ENCODE results near the gene TANGO2. TPM values are rescaled to one million over a fixed set of nuclear protein-coding genes. Genes with fewer than 3 reads are reported as not detected.

The TANGO2 gene
- total and polyA plus RNA-seq, 9 of the 15 experiments (the other 6 are each of a cell fraction or from before 2014, with no cell fraction given), result 15.5 to 94.9 (median 70.1) TPM

- TF ChIP-seq REST (IDR thresholded peaks at IDR 0.05; ENCODE audit: borderline replicate concordance), result no peak
- TF ChIP-seq REST (CRISPR knock-in tag; IDR thresholded peaks at IDR 0.05; ENCODE audit: low read depth), result no peak
- no peak for TF ChIP-seq MIER1 (IDR thresholded peaks at IDR 0.05; ENCODE audit: low read depth)
- 0 out of 2 replicates have a peak, but pooled peaks have one; percentile 3 for TF ChIP-seq PML (IDR thresholded peaks at IDR 0.05; ENCODE audit: low read length)
- no peak for TF ChIP-seq ZNF609 (CRISPR knock-in tag; IDR thresholded peaks at IDR 0.05; ENCODE audit: borderline replicate concordance)
- TF ChIP-seq FOXO4 (CRISPR knock-in tag; IDR thresholded peaks at IDR 0.05), result no peak
- TF ChIP-seq RBM34 (IDR thresholded peaks at IDR 0.05; ENCODE audit: borderline replicate concordance, insufficient read depth, low read length), result no peak
- TF ChIP-seq RBM22 (IDR thresholded peaks at IDR 0.05; ENCODE audit: low read depth, low read length, poor library complexity, severe bottlenecking), result peak; percentile 72
- TF ChIP-seq ZNF511 (CRISPR knock-in tag; IDR thresholded peaks at IDR 0.05), result no peak
- no peak for TF ChIP-seq HDAC6 (IDR thresholded peaks at IDR 0.05; ENCODE audit: low read depth, low read length)
- 0 out of 2 replicates have a peak, but pooled peaks have one; percentile 32 for TF ChIP-seq POLR2A (conservative IDR thresholded peaks at IDR 0.05)
- TF ChIP-seq TCFL5 (CRISPR knock-in tag; conservative IDR thresholded peaks at IDR 0.05), result no peak
- TF ChIP-seq ESRRB (CRISPR knock-in tag; IDR thresholded peaks at IDR 0.05; ENCODE audit: borderline replicate concordance), result no peak
- TF ChIP-seq SAFB2 (IDR thresholded peaks at IDR 0.05; ENCODE audit: borderline replicate concordance, low read depth, low read length, severe bottlenecking), result no peak
These were observed 80.7 kb downstream of the TANGO2 start (continued) for GRCh38 chr22:20101638-20102037.

Measured in K562 (cell line).